ENCODE measurements around the gene ARL5A. TPM values are rescaled to one million over a fixed set of nuclear protein-coding genes. Genes with fewer than 3 reads are reported as not detected.
A peak's percentile ranks its signal among the peaks of the same experiment; 100 is the strongest.
"Not testable (repeated sequence)": the region's sequence is repeated elsewhere in the genome, so short reads cannot be mapped to it uniquely, and the experiment has no call there.

Gene ARL5A
- polyA plus RNA-seq (2013) = 101 and 104 TPM in 2 replicates

GRCh38 chr2:151828143-151828889, at the start of gene ARL5A:
Gene ARL5A, minus strand, starts transcription at chr2:151828421. Its CDS starts 245 bp downstream, at chr2:151828176.
- peak within 1 kb of the TSS; percentile 97 for H3K14ac ChIP-seq (ENCODE audit: low read length)
- H3K4me3 ChIP-seq (ENCODE audit: low read depth, low read length) = peak within 1 kb of the TSS; percentile 99
- H2BK5ac ChIP-seq (ENCODE audit: low read depth, low read length, poor library complexity) = peak within 1 kb of the TSS; percentile 99
- H4K12ac ChIP-seq (ENCODE audit: low read depth, low read length) = peak within 1 kb of the TSS; percentile 98
- H3K4me1 ChIP-seq (ENCODE audit: control insufficient read depth in 1 of 2, insufficient read depth in 2 of 2, low read length in 2 of 2) = peaks cover 3 to 12% of the 10 kb centered on the region in 2 experiments
- peak within 1 kb of the TSS; percentile 99 for H3K18ac ChIP-seq (ENCODE audit: low read length)
- peak within 1 kb of the TSS; percentile 95 for H4K91ac ChIP-seq (ENCODE audit: low read depth, low read length)
- H3K9me3 ChIP-seq (ENCODE audit: insufficient read depth, low read depth, low read length) = peaks cover 2% of the 10 kb centered on the region
- H3K27me3 ChIP-seq (ENCODE audit: insufficient read depth, low read length) = no peaks in the 10 kb centered on the region
- DNase-seq = peak; percentile 92 to 98
- H3K23ac ChIP-seq (ENCODE audit: low read length) = no peak within 1 kb of the TSS
- H3K27ac ChIP-seq (ENCODE audit: low read depth, low read length) = peak within 1 kb of the TSS; percentile 70
- H3K4me2 ChIP-seq (ENCODE audit: low read length) = peak within 1 kb of the TSS; percentile 67
- peak within 1 kb of the TSS; percentile 95 for H4K8ac ChIP-seq (ENCODE audit: low read depth, low read length)
- peak within 1 kb of the TSS; percentile 35 for H2BK12ac ChIP-seq (ENCODE audit: low read length)
- peak within 1 kb of the TSS; percentile 77 for H2AFZ ChIP-seq (ENCODE audit: insufficient read depth, low read length, poor library complexity)
- peak within 1 kb of the TSS; percentile 94 for H2BK120ac ChIP-seq (ENCODE audit: insufficient read depth, low read length, poor library complexity)
- H3K36me3 ChIP-seq (ENCODE audit: control insufficient read depth in 1 of 2, insufficient read depth in 2 of 2, low read length in 2 of 2) = no peaks in the 10 kb centered on the region
- no CpG with 5 or more reads among the region's 64 CpGs for WGBS (ENCODE audit: extremely low coverage, insufficient coverage, insufficient read length)
- H3K79me1 ChIP-seq (ENCODE audit: low read length) = peaks cover 12% of the 10 kb centered on the region
- H3K79me2 ChIP-seq (ENCODE audit: control insufficient read depth, insufficient read depth, low read length, poor library complexity) = peaks cover 11% of the 10 kb centered on the region
- H2AK5ac ChIP-seq (ENCODE audit: low read length) = peak within 1 kb of the TSS; percentile 68
- H3K9ac ChIP-seq (ENCODE audit: low read length) = peak within 1 kb of the TSS; percentile 93
- H3K4ac ChIP-seq (ENCODE audit: low read depth, low read length) = peak within 1 kb of the TSS; percentile 99

GRCh38 chr2:151875631-151876030, 47.4 kb upstream of the ARL5A start:
- not testable (repeated sequence) for H3K4me3 ChIP-seq (ENCODE audit: low read depth, low read length); H3K27ac ChIP-seq (ENCODE audit: low read depth, low read length); H2BK120ac ChIP-seq (ENCODE audit: insufficient read depth, low read length, poor library complexity); H3K18ac ChIP-seq (ENCODE audit: low read length); H3K36me3 ChIP-seq (ENCODE audit: control insufficient read depth in 1 of 2, insufficient read depth in 2 of 2, low read length in 2 of 2); H3K4me1 ChIP-seq (ENCODE audit: control insufficient read depth in 1 of 2, insufficient read depth in 2 of 2, low read length in 2 of 2); H3K9me3 ChIP-seq (ENCODE audit: insufficient read depth, low read depth, low read length); H3K14ac ChIP-seq (ENCODE audit: low read length); H3K9ac ChIP-seq (ENCODE audit: low read length); H3K79me2 ChIP-seq (ENCODE audit: control insufficient read depth, insufficient read depth, low read length, poor library complexity); H3K23ac ChIP-seq (ENCODE audit: low read length); H3K27me3 ChIP-seq (ENCODE audit: insufficient read depth, low read length); DNase-seq; H3K79me1 ChIP-seq (ENCODE audit: low read length); H3K4me2 ChIP-seq (ENCODE audit: low read length); H2BK12ac ChIP-seq (ENCODE audit: low read length); H4K12ac ChIP-seq (ENCODE audit: low read depth, low read length); H4K91ac ChIP-seq (ENCODE audit: low read depth, low read length); H4K8ac ChIP-seq (ENCODE audit: low read depth, low read length); H2BK5ac ChIP-seq (ENCODE audit: low read depth, low read length, poor library complexity); H2AFZ ChIP-seq (ENCODE audit: insufficient read depth, low read length, poor library complexity); H2AK5ac ChIP-seq (ENCODE audit: low read length); H3K4ac ChIP-seq (ENCODE audit: low read depth, low read length)
- no CpG with 5 or more reads among the region's 34 CpGs for WGBS (ENCODE audit: extremely low coverage, insufficient coverage, insufficient read length)

- no peak overlapping the region for H3K23ac ChIP-seq (ENCODE audit: low read length)
- H4K8ac ChIP-seq (ENCODE audit: low read depth, low read length) = no peak overlapping the region
- H3K4ac ChIP-seq (ENCODE audit: low read depth, low read length) = no peak overlapping the region
- no peak overlapping the region for H3K18ac ChIP-seq (ENCODE audit: low read length)
- no peaks in the 10 kb centered on the region for H3K4me1 ChIP-seq (ENCODE audit: control insufficient read depth in 1 of 2, insufficient read depth in 2 of 2, low read length in 2 of 2)
- no peak overlapping the region for H3K9ac ChIP-seq (ENCODE audit: low read length)
- H3K9me3 ChIP-seq (ENCODE audit: insufficient read depth, low read depth, low read length) = peaks cover 4% of the 10 kb centered on the region
- no peaks in the 10 kb centered on the region for H3K79me2 ChIP-seq (ENCODE audit: control insufficient read depth, insufficient read depth, low read length, poor library complexity)
- H2AFZ ChIP-seq (ENCODE audit: insufficient read depth, low read length, poor library complexity) = no peak overlapping the region
- no peak overlapping the region for H3K4me3 ChIP-seq (ENCODE audit: low read depth, low read length)
- WGBS (ENCODE audit: extremely low coverage, insufficient coverage, insufficient read length) = no CpG with 5 or more reads among the region's 3 CpGs
- H2BK120ac ChIP-seq (ENCODE audit: insufficient read depth, low read length, poor library complexity) = no peak overlapping the region
- H3K4me2 ChIP-seq (ENCODE audit: low read length) = no peak overlapping the region
- no peak overlapping the region for H3K14ac ChIP-seq (ENCODE audit: low read length)
- H4K12ac ChIP-seq (ENCODE audit: low read depth, low read length) = no peak overlapping the region
- H4K91ac ChIP-seq (ENCODE audit: low read depth, low read length) = no peak overlapping the region
- H2BK12ac ChIP-seq (ENCODE audit: low read length) = no peak overlapping the region
- no peaks in the 10 kb centered on the region for H3K27me3 ChIP-seq (ENCODE audit: insufficient read depth, low read length)
- no peak overlapping the region for H2BK5ac ChIP-seq (ENCODE audit: low read depth, low read length, poor library complexity)
- DNase-seq = no peak
- H3K36me3 ChIP-seq (ENCODE audit: control insufficient read depth in 1 of 2, insufficient read depth in 2 of 2, low read length in 2 of 2) = no peaks in the 10 kb centered on the region
- H3K79me1 ChIP-seq (ENCODE audit: low read length) = no peaks in the 10 kb centered on the region
- H2AK5ac ChIP-seq (ENCODE audit: low read length) = no peak overlapping the region
- H3K27ac ChIP-seq (ENCODE audit: low read depth, low read length) = no peak overlapping the region
These were observed 44.2 kb upstream of the ARL5A start for GRCh38 chr2:151872463-151872862.

- WGBS (ENCODE audit: extremely low coverage, insufficient coverage, insufficient read length) = no CpG with 5 or more reads among the region's 5 CpGs
- H2BK5ac ChIP-seq (ENCODE audit: low read depth, low read length, poor library complexity) = no peak overlapping the region
- no peak for DNase-seq
- no peak overlapping the region for H3K4me3 ChIP-seq (ENCODE audit: low read depth, low read length)
- no peak overlapping the region for H3K23ac ChIP-seq (ENCODE audit: low read length)
- H3K79me2 ChIP-seq (ENCODE audit: control insufficient read depth, insufficient read depth, low read length, poor library complexity) = no peaks in the 10 kb centered on the region
- no peak overlapping the region for H2BK12ac ChIP-seq (ENCODE audit: low read length)
- H4K8ac ChIP-seq (ENCODE audit: low read depth, low read length) = no peak overlapping the region
- H3K79me1 ChIP-seq (ENCODE audit: low read length) = no peaks in the 10 kb centered on the region
- H2AFZ ChIP-seq (ENCODE audit: insufficient read depth, low read length, poor library complexity) = no peak overlapping the region
- H3K18ac ChIP-seq (ENCODE audit: low read length) = no peak overlapping the region
- H4K12ac ChIP-seq (ENCODE audit: low read depth, low read length) = no peak overlapping the region
- H3K4me1 ChIP-seq (ENCODE audit: control insufficient read depth in 1 of 2, insufficient read depth in 2 of 2, low read length in 2 of 2) = peaks cover 0 to 2% of the 10 kb centered on the region in 2 experiments
- H3K27me3 ChIP-seq (ENCODE audit: insufficient read depth, low read length) = no peaks in the 10 kb centered on the region
- no peak overlapping the region for H3K9ac ChIP-seq (ENCODE audit: low read length)
- no peak overlapping the region for H3K4ac ChIP-seq (ENCODE audit: low read depth, low read length)
- H3K27ac ChIP-seq (ENCODE audit: low read depth, low read length) = no peak overlapping the region
- no peak overlapping the region for H2BK120ac ChIP-seq (ENCODE audit: insufficient read depth, low read length, poor library complexity)
- H2AK5ac ChIP-seq (ENCODE audit: low read length) = no peak overlapping the region
- no peak overlapping the region for H3K4me2 ChIP-seq (ENCODE audit: low read length)
- H3K36me3 ChIP-seq (ENCODE audit: control insufficient read depth in 1 of 2, insufficient read depth in 2 of 2, low read length in 2 of 2) = no peaks in the 10 kb centered on the region
- H3K9me3 ChIP-seq (ENCODE audit: insufficient read depth, low read depth, low read length) = peaks cover 3% of the 10 kb centered on the region
- H4K91ac ChIP-seq (ENCODE audit: low read depth, low read length) = no peak overlapping the region
- H3K14ac ChIP-seq (ENCODE audit: low read length) = no peak overlapping the region
These were observed 41.1 kb upstream of the ARL5A start for GRCh38 chr2:151869291-151869690.
